Chondrocyte (in vitro differentiated cells): ENCODE measurements around the gene RNLS. TPM values are rescaled to one million over a fixed set of nuclear protein-coding genes. Genes with fewer than 3 reads are reported as not detected.
A peak's percentile ranks its signal among the peaks of the same experiment; 100 is the strongest.

Source experiments
- DNase-seq: peaks from one replicate; pipeline ENCODE4 v3.0.0; 2021; ENCODE audit warnings: mixed read lengths, low spot score
- H3K27ac Mint-ChIP-seq: one replicate; pipeline ENCODE4 v1.8.0; 2021; ENCODE audit warnings: mild to moderate bottlenecking, moderate library complexity, mixed read lengths; ENCODE audit not compliant: unreplicated experiment
- H3K27me3 Mint-ChIP-seq: 2 replicates; pipeline ENCODE4 v1.8.0; 2021; ENCODE audit warnings: low read depth, mixed read lengths
- H3K36me3 Mint-ChIP-seq: 2 replicates; pipeline ENCODE4 v1.8.0; 2021; ENCODE audit warnings: low read depth, mixed read lengths
- H3K4me1 Mint-ChIP-seq: 2 replicates; pipeline ENCODE4 v1.8.0; 2021; ENCODE audit warnings: low read depth, mild to moderate bottlenecking, mixed read lengths
- H3K4me3 Mint-ChIP-seq: one replicate; pipeline ENCODE4 v1.8.0; 2021; ENCODE audit warnings: mild to moderate bottlenecking, moderate library complexity, mixed read lengths; ENCODE audit not compliant: unreplicated experiment
- H3K9me3 Mint-ChIP-seq: 2 replicates; pipeline ENCODE4 v1.8.0; 2021; ENCODE audit warnings: low read depth, mixed read lengths
- total RNA-seq: library from RNA; stranded (reverse); gene quantifications from 3 replicates; pipeline ENCODE4 v1.2.1, GENCODE V29; 2021
- TF ChIP-seq, protein P1 (sequence below): fragments of 200-600 bp; sonication (generic); IDR thresholded peaks from 2 replicates; pipeline ENCODE4 v1.5.0; 2021; ENCODE audit warnings: antibody characterized with exemption, mild to moderate bottlenecking, moderate library complexity

The RNLS gene
- total RNA-seq, 1 donor from 2014 or later = 5.1 TPM

DNA sequence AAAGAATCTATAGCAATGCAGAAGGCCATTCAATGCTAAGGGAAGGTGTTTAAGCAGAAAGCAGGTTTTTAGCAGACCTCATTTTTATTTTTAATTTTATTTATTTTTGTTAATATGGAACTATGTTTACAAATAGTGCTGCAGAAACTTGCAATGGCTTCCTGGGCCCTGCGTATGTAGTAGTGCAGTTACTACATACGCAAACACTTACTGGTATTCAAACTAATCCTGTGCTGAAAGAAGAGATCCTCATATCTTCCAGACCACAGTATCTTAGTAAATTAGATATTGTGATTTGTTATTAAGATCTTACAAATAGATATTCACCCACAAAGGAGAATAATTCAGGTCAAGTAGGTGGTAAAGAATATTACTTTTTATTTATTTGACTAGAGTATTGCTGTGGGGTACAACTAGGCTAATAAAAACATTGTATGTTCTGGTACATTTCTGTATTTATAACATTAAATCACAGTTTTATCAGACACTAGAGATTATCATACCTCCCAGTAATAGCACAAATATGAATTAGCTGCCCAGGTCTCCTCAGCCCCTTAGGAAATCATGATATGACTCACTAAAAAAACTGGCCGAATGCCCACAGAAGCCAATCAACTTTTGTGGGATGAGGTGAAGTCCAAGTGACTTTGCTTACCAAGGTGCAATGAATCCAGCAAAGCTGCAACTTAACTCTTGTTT is 57.6 kb downstream of the RNLS start:
- no peak overlapping the region for H3K4me3 Mint-ChIP-seq
- peaks cover 54% of the 10 kb centered on the region for H3K4me1 Mint-ChIP-seq
- TF ChIP-seq, protein P1, sequence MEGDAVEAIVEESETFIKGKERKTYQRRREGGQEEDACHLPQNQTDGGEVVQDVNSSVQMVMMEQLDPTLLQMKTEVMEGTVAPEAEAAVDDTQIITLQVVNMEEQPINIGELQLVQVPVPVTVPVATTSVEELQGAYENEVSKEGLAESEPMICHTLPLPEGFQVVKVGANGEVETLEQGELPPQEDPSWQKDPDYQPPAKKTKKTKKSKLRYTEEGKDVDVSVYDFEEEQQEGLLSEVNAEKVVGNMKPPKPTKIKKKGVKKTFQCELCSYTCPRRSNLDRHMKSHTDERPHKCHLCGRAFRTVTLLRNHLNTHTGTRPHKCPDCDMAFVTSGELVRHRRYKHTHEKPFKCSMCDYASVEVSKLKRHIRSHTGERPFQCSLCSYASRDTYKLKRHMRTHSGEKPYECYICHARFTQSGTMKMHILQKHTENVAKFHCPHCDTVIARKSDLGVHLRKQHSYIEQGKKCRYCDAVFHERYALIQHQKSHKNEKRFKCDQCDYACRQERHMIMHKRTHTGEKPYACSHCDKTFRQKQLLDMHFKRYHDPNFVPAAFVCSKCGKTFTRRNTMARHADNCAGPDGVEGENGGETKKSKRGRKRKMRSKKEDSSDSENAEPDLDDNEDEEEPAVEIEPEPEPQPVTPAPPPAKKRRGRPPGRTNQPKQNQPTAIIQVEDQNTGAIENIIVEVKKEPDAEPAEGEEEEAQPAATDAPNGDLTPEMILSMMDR = no peak
- no peaks in the 10 kb centered on the region for H3K27me3 Mint-ChIP-seq
- no peak for DNase-seq
- H3K27ac Mint-ChIP-seq = peak overlapping the region; percentile 2
- H3K36me3 Mint-ChIP-seq = no peaks in the 10 kb centered on the region
- no peaks in the 10 kb centered on the region for H3K9me3 Mint-ChIP-seq

DNA sequence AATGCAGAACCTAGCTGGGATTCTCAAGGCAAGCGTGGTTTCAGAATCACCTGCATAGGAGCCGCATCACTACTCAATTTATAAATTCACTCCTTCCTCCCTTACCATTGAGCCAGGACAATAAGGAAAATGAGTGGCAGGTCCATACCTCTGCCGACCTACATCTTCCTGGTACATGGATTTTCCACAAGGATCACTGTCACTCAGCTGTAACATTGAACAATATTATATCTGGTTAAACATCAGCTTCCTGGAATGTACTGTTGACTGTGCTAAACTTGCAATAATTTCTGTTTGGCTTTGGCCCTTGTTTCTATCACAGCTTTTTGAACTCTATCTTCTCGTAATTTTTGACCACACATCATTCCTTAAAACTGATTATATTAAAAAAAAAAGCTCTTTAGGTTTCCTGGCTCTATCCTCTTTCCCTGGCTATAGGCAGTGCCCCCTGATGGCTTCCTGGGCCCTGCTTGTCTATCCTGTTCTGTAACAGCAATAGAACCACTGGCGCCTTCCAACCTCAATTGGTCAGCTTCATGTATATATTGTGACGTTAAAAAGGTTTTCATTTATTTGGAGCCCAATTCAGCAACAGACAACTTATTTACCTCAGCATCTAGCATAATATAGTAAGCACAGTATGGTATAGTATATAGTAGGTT is 59.2 kb downstream of the RNLS start:
- TF ChIP-seq, protein P1 = no peak
- Mint-ChIP-seq H3K9me3 (no peaks in the 10 kb centered on the region), H3K4me1 (peaks cover 44% of the 10 kb centered on the region), H3K36me3 (no peaks in the 10 kb centered on the region), H3K27me3 (no peaks in the 10 kb centered on the region), H3K4me3 (no peak overlapping the region), H3K27ac (no peak overlapping the region)
- DNase-seq = no peak

DNA sequence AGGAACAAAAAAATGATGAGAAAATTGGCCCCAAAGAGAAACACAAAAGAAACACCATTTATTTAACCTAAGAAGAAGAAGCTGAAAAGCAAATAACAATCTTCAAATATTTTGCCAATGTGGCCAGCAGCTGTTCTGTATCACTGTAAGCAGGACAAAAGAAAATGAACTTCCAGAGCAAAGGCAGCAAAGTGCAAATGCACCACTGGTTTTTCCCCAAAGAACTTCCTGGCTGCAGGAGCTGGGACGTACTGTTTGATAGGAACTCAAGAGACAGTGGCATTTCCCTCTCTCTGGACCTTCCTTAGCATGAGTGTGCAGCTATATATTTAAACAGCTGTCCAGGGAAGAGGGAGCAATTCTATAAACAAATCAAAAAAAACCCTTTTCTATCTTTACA is 60.4 kb downstream of the RNLS start:
- Mint-ChIP-seq H3K27ac (no peak overlapping the region), H3K36me3 (no peaks in the 10 kb centered on the region), H3K4me1 (peaks cover 34% of the 10 kb centered on the region), H3K27me3 (no peaks in the 10 kb centered on the region), H3K4me3 (no peak overlapping the region), H3K9me3 (no peaks in the 10 kb centered on the region)
- TF ChIP-seq, protein P1 = no peak
- DNase-seq = no peak

DNA sequence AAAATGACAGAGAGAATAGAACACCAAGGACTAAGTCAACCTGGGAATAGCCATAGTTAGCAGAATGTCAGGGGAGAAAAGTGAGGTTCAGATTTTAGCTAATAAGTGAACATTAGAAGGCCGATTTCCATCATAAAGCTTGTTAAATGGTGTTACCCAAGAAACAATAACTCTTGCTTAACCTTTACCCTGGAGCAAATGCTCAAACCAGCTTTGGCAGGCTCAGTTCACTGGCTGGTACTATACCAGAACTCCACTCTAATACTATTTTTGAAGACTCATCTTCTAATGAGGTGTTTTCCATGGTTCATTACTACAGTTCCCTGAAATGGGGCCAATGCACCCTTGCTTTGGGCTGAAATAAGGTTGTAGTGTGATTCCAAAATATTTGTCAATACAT is 61.3 kb downstream of the RNLS start:
- no peak overlapping the region for H3K4me3 Mint-ChIP-seq
- peaks cover 31% of the 10 kb centered on the region for H3K4me1 Mint-ChIP-seq
- no peaks in the 10 kb centered on the region for H3K36me3 Mint-ChIP-seq
- H3K27ac Mint-ChIP-seq = no peak overlapping the region
- H3K9me3 Mint-ChIP-seq = no peaks in the 10 kb centered on the region
- no peak for DNase-seq
- no peaks in the 10 kb centered on the region for H3K27me3 Mint-ChIP-seq
- TF ChIP-seq, protein P1 = no peak

DNA sequence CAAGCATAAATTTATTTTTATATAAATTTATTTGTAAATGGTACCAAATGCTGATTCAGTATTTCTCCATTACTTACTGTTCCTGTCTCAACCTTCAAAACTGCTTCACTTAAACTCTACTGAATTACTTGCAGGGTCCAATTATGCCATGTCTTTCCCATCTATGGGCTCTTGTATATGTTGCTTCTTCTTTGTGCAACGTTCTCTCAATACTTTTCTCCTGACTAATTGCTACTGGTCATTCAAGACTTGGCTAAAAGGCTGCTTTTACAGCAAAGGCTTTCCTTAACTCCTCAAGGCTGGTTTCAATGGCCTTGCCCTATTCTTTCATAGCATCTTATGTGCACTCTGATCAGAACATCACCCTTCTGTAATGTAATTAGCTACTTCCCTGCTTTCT is 67.9 kb downstream of the RNLS start:
- TF ChIP-seq, protein P1 = no peak
- no peaks in the 10 kb centered on the region for H3K9me3 Mint-ChIP-seq
- no peaks in the 10 kb centered on the region for H3K36me3 Mint-ChIP-seq
- no peak overlapping the region for H3K27ac Mint-ChIP-seq
- no peak for DNase-seq
- H3K27me3 Mint-ChIP-seq = no peaks in the 10 kb centered on the region
- no peaks in the 10 kb centered on the region for H3K4me1 Mint-ChIP-seq
- no peak overlapping the region for H3K4me3 Mint-ChIP-seq
